Right lobe of liver (tissue), 4 donors: ENCODE results near the gene ACTL6B.
"Not testable (repeated sequence)": the region's sequence is repeated elsewhere in the genome, so short reads cannot be mapped to it uniquely, and the experiment has no call there.

Experiments used
- CTCF ChIP-seq, 4 donors: fragments of 200-600 bp in 3 of 4; fragments of 450-650 bp in 1 of 4; IDR thresholded peaks; one replicate each; pipeline versions ENCODE4 v1.5.1 to v1.8.0; 2016 to 2022; ENCODE audit warnings: antibody characterized with exemption in 4 of 4, mild to moderate bottlenecking in 2 of 4
- POLR2A ChIP-seq: fragments of 450-650 bp; IDR thresholded peaks from one replicate; pipeline ENCODE4 v1.6.1; 2017; ENCODE audit warnings: antibody characterized with exemption, mild to moderate bottlenecking
- donor health status: DM: no; HTN: no; CAD: no.
- donor health status: DM: no; HTN: no; CAD: no.
- donor health status: DM: no; HTN: yes; CAD: no.

GRCh38 chr7:100662194-100662776 lies 6.0 kb upstream of the ACTL6B start:
- TF ChIP-seq CTCF (IDR thresholded peaks at IDR 0.05); POLR2A: not testable (repeated sequence)
